ENCODE results near the gene CTNNB1.

- TF ChIP-seq POLR2A (IDR thresholded peaks at IDR 0.05) (no peak), POLR2AphosphoS5 (IDR thresholded peaks at IDR 0.05) (no peak), EP300 (IDR thresholded peaks at IDR 0.05) (no peak)
- TF ChIP-seq, protein P1, sequence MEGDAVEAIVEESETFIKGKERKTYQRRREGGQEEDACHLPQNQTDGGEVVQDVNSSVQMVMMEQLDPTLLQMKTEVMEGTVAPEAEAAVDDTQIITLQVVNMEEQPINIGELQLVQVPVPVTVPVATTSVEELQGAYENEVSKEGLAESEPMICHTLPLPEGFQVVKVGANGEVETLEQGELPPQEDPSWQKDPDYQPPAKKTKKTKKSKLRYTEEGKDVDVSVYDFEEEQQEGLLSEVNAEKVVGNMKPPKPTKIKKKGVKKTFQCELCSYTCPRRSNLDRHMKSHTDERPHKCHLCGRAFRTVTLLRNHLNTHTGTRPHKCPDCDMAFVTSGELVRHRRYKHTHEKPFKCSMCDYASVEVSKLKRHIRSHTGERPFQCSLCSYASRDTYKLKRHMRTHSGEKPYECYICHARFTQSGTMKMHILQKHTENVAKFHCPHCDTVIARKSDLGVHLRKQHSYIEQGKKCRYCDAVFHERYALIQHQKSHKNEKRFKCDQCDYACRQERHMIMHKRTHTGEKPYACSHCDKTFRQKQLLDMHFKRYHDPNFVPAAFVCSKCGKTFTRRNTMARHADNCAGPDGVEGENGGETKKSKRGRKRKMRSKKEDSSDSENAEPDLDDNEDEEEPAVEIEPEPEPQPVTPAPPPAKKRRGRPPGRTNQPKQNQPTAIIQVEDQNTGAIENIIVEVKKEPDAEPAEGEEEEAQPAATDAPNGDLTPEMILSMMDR (IDR thresholded peaks at IDR 0.05): no peak
These were observed 8.6 kb upstream of the CTNNB1 start for GRCh38 chr3:41190509-41191284.
